Esophagus muscularis mucosa (tissue), 4 donors: ENCODE measurements around the gene DCDC2. TPM values are rescaled to one million over a fixed set of nuclear protein-coding genes. Genes with fewer than 3 reads are reported as not detected.

ENCODE experiments used
- DNase-seq: peaks from one replicate; pipeline ENCODE4 v3.0.0-alpha.2; 2017; ENCODE audit errors: extremely low spot score
- H3K27ac ChIP-seq, 4 donors: fragments of 200-600 bp; sonication (generic); replicated peaks in 1 of 4; 1 replicate in 3 of 4; 2 replicates in 1 of 4; pipeline ENCODE4 v1.5.1; 2016 to 2019; ENCODE audit warnings: mild to moderate bottlenecking in 1 of 4
- H3K27me3 ChIP-seq, 4 donors: fragments of 200-600 bp; sonication (generic); one replicate each; pipeline versions ENCODE4 v1.5.1 to v1.6.0; 2016 to 2019
- H3K36me3 ChIP-seq, 4 donors: fragments of 200-600 bp; sonication (generic); one replicate each; pipeline ENCODE4 v1.5.1; 2016 to 2019
- H3K4me1 ChIP-seq, 4 donors: fragments of 200-600 bp; sonication (generic); one replicate each; pipeline ENCODE4 v1.5.1; 2016 to 2019
- H3K4me3 ChIP-seq, 4 donors: fragments of 200-600 bp; sonication (generic); 1 replicate in 2 of 4; 2 replicates in 2 of 4; pipeline ENCODE4 v1.5.1; 2016 to 2019; ENCODE audit warnings: mild to moderate bottlenecking in 4 of 4, moderate library complexity in 1 of 4
- H3K9me3 ChIP-seq, 4 donors: fragments of 200-600 bp; sonication (generic); 1 replicate in 3 of 4; 2 replicates in 1 of 4; pipeline ENCODE4 v1.5.1; 2016 to 2019
- EP300 ChIP-seq: sonication (generic); formaldehyde crosslinking; IDR thresholded peaks from one replicate; pipeline ENCODE4 v1.6.1; 2017; ENCODE audit warnings: antibody characterized with exemption
- POLR2A ChIP-seq: fragments of 450-650 bp; IDR thresholded peaks from one replicate; pipeline ENCODE4 v1.6.1; 2017; ENCODE audit warnings: antibody characterized with exemption, moderate library complexity, mild to moderate bottlenecking, low read depth
- POLR2AphosphoS5 ChIP-seq, 2 donors: sonication (generic); formaldehyde crosslinking; IDR thresholded peaks; one replicate each; pipeline ENCODE4 v1.6.1; 2017; ENCODE audit warnings: antibody characterized with exemption in 2 of 2
- WGBS: methylation state at CpG from one replicate; pipeline ENCODE4 v1.1.5; 2018; 5-methylcytosine and 5-hydroxymethylcytosine counted together
- intact Hi-C: fragments of 100-400 bp; cut with DNase I; formaldehyde crosslinking; loops from one replicate; pipeline ENCODE4 v1.15.1; 2023
- total RNA-seq, 4 donors: library from RNA; depleted of rRNA; stranded (reverse); fragments of >200 nt; gene quantifications; one replicate each; pipeline versions ENCODE4 v1.1.0 to v1.2.1, GENCODE V29; 2016
- TF ChIP-seq, protein P1 (sequence below), 3 experiments: fragments of 200-600 bp in 2 of 3; fragments of 450-650 bp in 1 of 3; sonication (generic) in 2 of 3; IDR thresholded peaks; one replicate each; pipeline ENCODE4 v1.5.1; 2017 to 2019; ENCODE audit warnings: antibody characterized with exemption in 3 of 3, mild to moderate bottlenecking in 2 of 3, moderate library complexity in 1 of 3

The DCDC2 gene
- total RNA-seq, 4 donors from 2014 or later = not detected

DNA sequence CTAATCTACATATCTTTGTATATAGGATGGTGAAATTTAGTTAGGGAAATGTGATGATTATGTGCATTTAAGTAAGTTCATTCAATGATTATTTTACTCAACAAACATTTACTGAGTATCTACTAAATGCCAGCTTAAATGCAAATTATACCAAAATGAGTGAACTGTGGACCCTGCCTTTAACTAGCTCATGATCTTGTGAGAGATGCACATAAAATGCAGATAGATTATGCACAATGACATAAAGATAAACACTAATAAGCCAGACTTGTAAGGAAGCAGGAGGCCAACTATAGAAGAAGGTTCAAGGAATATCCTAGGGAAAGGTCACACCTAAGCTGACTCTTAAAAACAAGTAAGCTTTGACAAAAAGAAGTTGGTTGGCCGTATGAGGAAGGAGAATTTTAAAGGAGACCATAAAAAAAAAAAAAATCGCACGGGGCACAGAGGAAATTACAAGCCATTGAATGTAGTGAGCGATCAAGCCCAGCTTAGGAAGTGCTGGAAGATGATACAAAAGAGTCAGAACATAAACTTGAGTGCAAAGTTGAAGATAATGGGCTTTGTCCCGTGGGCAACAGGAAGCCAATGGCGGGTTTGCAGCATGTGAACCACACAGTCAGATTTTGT lies 123.9 kb downstream of the DCDC2 start:
- intact Hi-C loops = no loop called here
- Histone ChIP-seq H3K36me3 (no peaks in the 10 kb centered on the region), H3K27me3 (no peaks in the 10 kb centered on the region), H3K27ac (no peak overlapping the region), H3K4me1 (peaks cover 0 to 10% (median 3%) of the 10 kb centered on the region in 4 donors), H3K4me3 (no peak overlapping the region), H3K9me3 (no peaks in the 10 kb centered on the region)
- DNase-seq = no peak
- 80% methylated on average over 6 of the region's 6 CpGs for WGBS
- TF ChIP-seq EP300 (no peak), POLR2AphosphoS5 (IDR thresholded peaks at IDR 0.05) (no peak), POLR2A (no peak)
- TF ChIP-seq, protein P1, sequence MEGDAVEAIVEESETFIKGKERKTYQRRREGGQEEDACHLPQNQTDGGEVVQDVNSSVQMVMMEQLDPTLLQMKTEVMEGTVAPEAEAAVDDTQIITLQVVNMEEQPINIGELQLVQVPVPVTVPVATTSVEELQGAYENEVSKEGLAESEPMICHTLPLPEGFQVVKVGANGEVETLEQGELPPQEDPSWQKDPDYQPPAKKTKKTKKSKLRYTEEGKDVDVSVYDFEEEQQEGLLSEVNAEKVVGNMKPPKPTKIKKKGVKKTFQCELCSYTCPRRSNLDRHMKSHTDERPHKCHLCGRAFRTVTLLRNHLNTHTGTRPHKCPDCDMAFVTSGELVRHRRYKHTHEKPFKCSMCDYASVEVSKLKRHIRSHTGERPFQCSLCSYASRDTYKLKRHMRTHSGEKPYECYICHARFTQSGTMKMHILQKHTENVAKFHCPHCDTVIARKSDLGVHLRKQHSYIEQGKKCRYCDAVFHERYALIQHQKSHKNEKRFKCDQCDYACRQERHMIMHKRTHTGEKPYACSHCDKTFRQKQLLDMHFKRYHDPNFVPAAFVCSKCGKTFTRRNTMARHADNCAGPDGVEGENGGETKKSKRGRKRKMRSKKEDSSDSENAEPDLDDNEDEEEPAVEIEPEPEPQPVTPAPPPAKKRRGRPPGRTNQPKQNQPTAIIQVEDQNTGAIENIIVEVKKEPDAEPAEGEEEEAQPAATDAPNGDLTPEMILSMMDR (IDR thresholded peaks at IDR 0.05) = no peak

DNA sequence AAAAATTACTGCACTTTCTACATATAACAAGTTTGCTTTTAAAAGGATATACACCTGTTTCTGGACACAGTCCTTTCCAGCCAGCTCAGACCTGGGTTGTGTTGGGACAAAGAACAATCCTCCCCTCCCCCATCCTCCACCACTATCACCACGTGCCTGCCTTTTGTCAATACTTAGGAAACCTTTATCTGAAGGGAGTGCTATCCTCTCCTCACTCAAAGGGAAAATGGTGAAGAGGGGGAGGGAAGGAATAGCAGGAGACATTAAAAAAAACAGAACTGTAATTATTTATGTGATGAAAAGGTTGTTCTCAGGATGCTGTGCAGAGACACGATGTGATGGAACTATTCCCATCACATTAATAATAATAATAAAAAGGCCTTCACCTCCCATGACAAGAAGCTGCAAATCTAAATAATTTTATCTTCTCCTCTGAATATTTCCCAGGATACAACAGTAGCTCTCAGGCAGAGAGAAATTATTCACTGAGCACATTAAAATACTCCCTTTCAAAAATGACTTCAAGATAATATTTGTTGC lies 126.4 kb downstream of the DCDC2 start:
- no peaks in the 10 kb centered on the region for H3K36me3 ChIP-seq
- no peak overlapping the region for H3K4me3 ChIP-seq
- TF ChIP-seq POLR2AphosphoS5 (IDR thresholded peaks at IDR 0.05) (no peak), EP300 (no peak), POLR2A (no peak)
- TF ChIP-seq, protein P1 (IDR thresholded peaks at IDR 0.05) = no peak
- peaks cover 0 to 28% (median 27%) of the 10 kb centered on the region in 4 donors for H3K4me1 ChIP-seq
- no peaks in the 10 kb centered on the region for H3K9me3 ChIP-seq
- no peaks in the 10 kb centered on the region for H3K27me3 ChIP-seq
- H3K27ac ChIP-seq = no peak overlapping the region
- 26% methylated on average over 2 of the region's 2 CpGs for WGBS
- no peak for DNase-seq
- intact Hi-C loops = no loop called here

DNA sequence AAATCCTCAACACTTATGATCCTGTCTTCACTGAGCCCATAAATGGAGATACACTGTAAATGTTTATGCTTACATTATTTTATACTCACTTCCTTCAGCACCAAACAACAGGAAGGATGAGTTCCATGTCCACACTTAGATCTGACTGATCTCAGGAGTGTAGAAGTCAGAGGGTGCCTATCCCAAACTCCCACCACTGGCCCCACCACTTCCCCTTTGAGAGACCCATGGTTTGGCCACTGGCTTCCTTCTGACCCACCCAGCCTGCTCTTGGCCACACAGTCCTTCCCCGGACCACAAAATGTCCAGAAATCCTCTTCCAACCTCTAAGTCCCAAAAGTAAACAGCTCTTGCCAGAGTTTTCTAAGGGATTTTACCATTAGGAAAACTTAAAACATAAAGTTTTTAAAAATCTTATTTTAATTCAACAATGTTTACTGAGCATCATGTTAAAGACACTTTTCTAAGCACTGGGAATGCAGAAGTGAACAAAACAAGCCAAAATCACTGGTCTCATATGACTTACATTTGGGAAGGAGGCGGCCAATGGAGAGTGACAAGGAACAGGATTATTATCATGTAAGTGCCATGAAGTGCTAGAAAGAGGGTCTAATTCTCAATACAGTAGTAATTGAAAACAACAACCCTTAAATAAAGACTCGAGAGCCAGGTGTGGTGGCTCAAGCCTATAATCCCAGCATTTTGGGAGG lies 128.0 kb downstream of the DCDC2 start:
- TF ChIP-seq EP300 = no peak
- no peak for TF ChIP-seq POLR2A
- TF ChIP-seq, protein P1 (IDR thresholded peaks at IDR 0.05) = no peak
- no peak for TF ChIP-seq POLR2AphosphoS5 (IDR thresholded peaks at IDR 0.05)
- no peaks in the 10 kb centered on the region for H3K36me3 ChIP-seq
- peaks cover 0 to 28% (median 27%) of the 10 kb centered on the region in 4 donors for H3K4me1 ChIP-seq
- H3K27ac ChIP-seq = no peak overlapping the region
- intact Hi-C loops = no loop called here
- 79% methylated on average over 3 of the region's 3 CpGs for WGBS
- no peak overlapping the region for H3K4me3 ChIP-seq
- no peaks in the 10 kb centered on the region for H3K27me3 ChIP-seq
- no peaks in the 10 kb centered on the region for H3K9me3 ChIP-seq
- no peak for DNase-seq

DNA sequence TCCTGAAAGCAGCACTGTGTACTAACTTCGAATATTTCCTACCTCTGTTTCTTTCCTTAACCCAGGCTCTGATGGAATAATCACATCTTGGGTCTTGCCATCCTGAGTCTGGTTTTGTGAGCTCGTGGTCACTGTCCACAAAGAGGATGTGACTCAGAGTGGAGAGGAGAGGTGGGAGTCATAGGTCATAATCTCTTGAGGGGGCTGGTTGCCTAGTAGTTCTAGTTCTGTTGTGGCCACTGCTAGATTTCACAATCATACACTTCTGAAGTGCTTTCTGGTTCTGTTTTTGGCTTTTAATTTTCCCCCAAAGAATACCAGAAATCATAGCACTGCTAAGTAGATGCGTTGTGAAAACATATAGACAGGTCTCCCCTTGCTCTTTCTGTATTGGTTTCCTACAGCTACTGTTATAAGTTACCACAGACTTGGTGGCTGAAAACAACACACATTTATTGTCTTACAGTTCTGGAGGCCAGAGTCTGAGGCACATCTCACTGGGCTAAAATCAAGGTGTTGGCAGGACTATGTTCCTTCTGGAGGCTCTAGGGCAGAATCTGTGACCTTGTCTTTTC lies 129.1 kb downstream of the DCDC2 start:
- WGBS = 71% methylated on average over 3 of the region's 3 CpGs
- peaks cover 0 to 28% (median 27%) of the 10 kb centered on the region in 4 donors for H3K4me1 ChIP-seq
- H3K27ac ChIP-seq = peak overlapping the region in 1 of 4 donors; percentile 21
- H3K27me3 ChIP-seq = no peaks in the 10 kb centered on the region
- H3K4me3 ChIP-seq = no peak overlapping the region
- TF ChIP-seq POLR2AphosphoS5 (IDR thresholded peaks at IDR 0.05) (no peak), EP300 (no peak), POLR2A (no peak)
- TF ChIP-seq, protein P1 (IDR thresholded peaks at IDR 0.05) = no peak
- no peaks in the 10 kb centered on the region for H3K36me3 ChIP-seq
- H3K9me3 ChIP-seq = no peaks in the 10 kb centered on the region
- intact Hi-C loops = no loop called here
- no peak for DNase-seq
